PC-9 (cell line): ENCODE data around the gene IKZF1. TPM values are rescaled to one million over a fixed set of nuclear protein-coding genes. Genes with fewer than 3 reads are reported as not detected.

Experiments used
- BruUV-seq: library from RNA; stranded (reverse); fragments of 400-500 nt; replicated peaks from 2 replicates; lab custom pipeline; 2021; lab: Mats Ljungman, UMichigan
- CTCF ChIA-PET: fragments of 300-600 bp; sonication (Branson Sonifier 250); formaldehyde crosslinking; loops from one replicate; lab custom pipeline; 2022; ENCODE audit warnings: antibody characterized with exemption; lab: Charles Lee
- POLR2A ChIA-PET: fragments of 300-600 bp; sonication (Branson Sonifier 250); formaldehyde crosslinking; loops from one replicate; lab custom pipeline; 2022; ENCODE audit warnings: antibody characterized with exemption; ENCODE audit not compliant: unreplicated experiment; lab: Charles Lee
- DNase-seq, 2 experiments: peaks; one replicate each; pipeline versions ENCODE4 v3.0.0 to v3.0.0-alpha.2; 2015 to 2022; ENCODE audit warnings: mixed read lengths in 1 of 2
- H2AFZ ChIP-seq: fragments of 200-600 bp; sonication (generic); 2 replicates; pipeline ENCODE4 v1.8.1; 2017; ENCODE audit warnings: antibody characterized with exemption
- H3F3A ChIP-seq: fragments of 200-600 bp; sonication (generic); 2 replicates; pipeline ENCODE4 v1.8.1; 2017; ENCODE audit warnings: antibody characterized with exemption, mild to moderate bottlenecking, low read depth; ENCODE audit not compliant: insufficient read depth
- H3K27ac ChIP-seq: fragments of 200-600 bp; sonication (generic); 2 replicates; pipeline ENCODE4 v1.6.1; 2016; ENCODE audit warnings: mixed run types
- H3K27me3 ChIP-seq: fragments of 200-600 bp; sonication (generic); 2 replicates; pipeline ENCODE4 v1.6.1; 2016; ENCODE audit warnings: low read depth, mixed run types; ENCODE audit not compliant: insufficient read depth
- H3K36me3 ChIP-seq: fragments of 200-600 bp; sonication (generic); 2 replicates; pipeline ENCODE4 v1.6.1; 2016; ENCODE audit warnings: low read depth, mixed run types
- H3K4me1 ChIP-seq: fragments of 200-600 bp; sonication (generic); replicated peaks from 2 replicates; pipeline ENCODE4 v1.6.1; 2016; ENCODE audit warnings: mixed run types; ENCODE audit not compliant: insufficient read depth
- H3K4me2 ChIP-seq: fragments of 200-600 bp; sonication (generic); 2 replicates; pipeline ENCODE4 v1.6.1; 2017; ENCODE audit warnings: mixed run types
- H3K4me3 ChIP-seq: fragments of 200-600 bp; sonication (generic); 2 replicates; pipeline ENCODE4 v1.6.1; 2016; ENCODE audit warnings: mixed run types
- H3K79me2 ChIP-seq: fragments of 200-600 bp; sonication (generic); 2 replicates; pipeline ENCODE4 v1.6.1; 2017; ENCODE audit warnings: low read depth, mixed run types
- H3K9me2 ChIP-seq: fragments of 200-600 bp; sonication (generic); 2 replicates; pipeline ENCODE4 v1.8.1; 2017; ENCODE audit warnings: mild to moderate bottlenecking; ENCODE audit not compliant: insufficient read depth
- H3K9me3 ChIP-seq: fragments of 200-600 bp; sonication (generic); 2 replicates; pipeline ENCODE4 v1.8.1; 2016; ENCODE audit warnings: low read depth; ENCODE audit not compliant: insufficient read depth
- H4K20me1 ChIP-seq: fragments of 200-600 bp; sonication (generic); 2 replicates; pipeline ENCODE4 v1.8.1; 2017; ENCODE audit not compliant: insufficient read depth
- CTCF ChIP-seq: fragments of 200-600 bp; sonication (generic); conservative IDR thresholded peaks from 2 replicates; pipeline ENCODE4 v1.6.1; 2017; ENCODE audit warnings: mixed run types, antibody characterized with exemption, mild to moderate bottlenecking, moderate library complexity
- EZH2 ChIP-seq: fragments of 200-600 bp; sonication (generic); IDR thresholded peaks from 2 replicates; pipeline ENCODE4 v1.8.0; 2017; ENCODE audit warnings: antibody characterized with exemption, low read depth
- intact Hi-C: fragments of 100-400 bp; cut with micrococcal nuclease; formaldehyde crosslinking; loops from one replicate; pipeline ENCODE4 v1.10.0; 2022; ENCODE audit not compliant: unreplicated experiment
- total RNA-seq: library from RNA; stranded (reverse); gene quantifications from 2 replicates; pipeline ENCODE4 v1.2.3, GENCODE V29; 2021

Gene IKZF1
- total RNA-seq, 1 experiment from 2014 or later, result not detected

- no TSS peak for BruUV-seq
Measured at GRCh38 chr7:50292165-50292757, 12.3 kb upstream of the IKZF1 start.

GRCh38 chr7:50292763-50293162, 11.8 kb upstream of the IKZF1 start:
- H3K36me3 ChIP-seq, result no peaks in the 10 kb centered on the region
- H3K4me1 ChIP-seq, result no peaks in the 10 kb centered on the region
- H3K4me2 ChIP-seq, result no peak overlapping the region
- H2AFZ ChIP-seq, result no peak overlapping the region
- TF ChIP-seq CTCF (no peak), EZH2 (no peak)
- intact Hi-C loops, result no loop called here
- H4K20me1 ChIP-seq, result no peaks in the 10 kb centered on the region; the same call in 1 of the 2 replicates
- DNase-seq, result no peak
- ChIA-PET CTCF (no interaction called here), POLR2A (no interaction called here)
- no peaks in the 10 kb centered on the region for H3F3A ChIP-seq
- H3K9me3 ChIP-seq, result no peaks in the 10 kb centered on the region
- BruUV-seq, result no TSS peak
- no peaks in the 10 kb centered on the region for H3K79me2 ChIP-seq
- H3K9me2 ChIP-seq, result 0 out of 2 replicates have a peak, but pooled peaks cover 3% of the 10 kb centered on the region
- H3K27ac ChIP-seq, result no peak overlapping the region
- peaks cover 48% of the 10 kb centered on the region for H3K27me3 ChIP-seq
- H3K4me3 ChIP-seq, result no peak overlapping the region

More at GRCh38 chr7:50292165-50292757, 12.3 kb upstream of the IKZF1 start:
- CTCF ChIA-PET, result no interaction called here
- no peak overlapping the region for H3K27ac ChIP-seq
- H4K20me1 ChIP-seq, result no peaks in the 10 kb centered on the region; the same call in 1 of the 2 replicates
- no peak overlapping the region for H3K4me3 ChIP-seq
- H3K9me3 ChIP-seq, result no peaks in the 10 kb centered on the region
- 0 out of 2 replicates have a peak, but pooled peaks cover 3% of the 10 kb centered on the region for H3K9me2 ChIP-seq
- H3K36me3 ChIP-seq, result no peaks in the 10 kb centered on the region
- peaks cover 52% of the 10 kb centered on the region for H3K27me3 ChIP-seq
- TF ChIP-seq EZH2, result no peak
- TF ChIP-seq CTCF, result no peak
- POLR2A ChIA-PET, result no interaction called here
- H3F3A ChIP-seq, result no peaks in the 10 kb centered on the region
- no peak for DNase-seq
- no peak overlapping the region for H2AFZ ChIP-seq
- intact Hi-C loops, result no loop called here
- no peaks in the 10 kb centered on the region for H3K79me2 ChIP-seq
- no peak overlapping the region for H3K4me2 ChIP-seq
- no peaks in the 10 kb centered on the region for H3K4me1 ChIP-seq

GRCh38 chr7:50293509-50294179, 10.9 kb upstream of the IKZF1 start:
- TF ChIP-seq EZH2 (no peak), CTCF (no peak)
- intact Hi-C loops, result no loop called here

More at GRCh38 chr7:50293509-50294179, 10.9 kb upstream of the IKZF1 start:
- Histone ChIP-seq H4K20me1 (no peaks in the 10 kb centered on the region; the same call in 1 of the 2 replicates), H3K4me1 (no peaks in the 10 kb centered on the region), H3K36me3 (no peaks in the 10 kb centered on the region), H3K27ac (no peak overlapping the region), H3K9me3 (no peaks in the 10 kb centered on the region), H2AFZ (no peak overlapping the region), H3K9me2 (0 out of 2 replicates have a peak, but pooled peaks cover 3% of the 10 kb centered on the region), H3F3A (no peaks in the 10 kb centered on the region), H3K27me3 (peaks cover 48% of the 10 kb centered on the region), H3K79me2 (no peaks in the 10 kb centered on the region), H3K4me2 (no peak overlapping the region), H3K4me3 (no peak overlapping the region)
- no TSS peak for BruUV-seq
- no peak for DNase-seq
- ChIA-PET CTCF (no interaction called here), POLR2A (no interaction called here)
